UCSD-AML1 (cell line): ENCODE results near the gene BCAS3.

Source experiments
- DNase-seq: peaks from one replicate; lab custom pipeline; 2025; ENCODE audit not compliant: unreplicated experiment; lab: John Stamatoyannopoulos, UW

The BCAS3 gene

GRCh38 chr17:61183793-61184192 lies 506.1 kb downstream of the BCAS3 start:
- no peak for DNase-seq

- DNase-seq, result no peak
Measured at GRCh38 chr17:61185385-61185784, 507.7 kb downstream of the BCAS3 start.

GRCh38 chr17:61187038-61187437 lies 509.4 kb downstream of the BCAS3 start:
- DNase-seq, result no peak

GRCh38 chr17:61188081-61188480 lies 510.4 kb downstream of the BCAS3 start:
- DNase-seq, result no peak

- no peak for DNase-seq
Measured at GRCh38 chr17:61189968-61190367, 512.3 kb downstream of the BCAS3 start.

GRCh38 chr17:61196302-61196704 lies 518.7 kb downstream of the BCAS3 start:
- no peak for DNase-seq

- DNase-seq, result no peak
Measured at GRCh38 chr17:61196799-61197198, 519.1 kb downstream of the BCAS3 start.

- no peak for DNase-seq
Measured at GRCh38 chr17:61199431-61200338, 522.0 kb downstream of the BCAS3 start.

GRCh38 chr17:61200339-61200715 lies 522.7 kb downstream of the BCAS3 start:
- no peak for DNase-seq

- DNase-seq, result no peak
Measured at GRCh38 chr17:61201211-61201610, 523.6 kb downstream of the BCAS3 start.

- no peak for DNase-seq
Measured at GRCh38 chr17:61202564-61202963, 524.9 kb downstream of the BCAS3 start.

GRCh38 chr17:61203671-61204131 lies 526.0 kb downstream of the BCAS3 start:
- no peak for DNase-seq

- no peak for DNase-seq
Measured at GRCh38 chr17:61204456-61204855, 526.8 kb downstream of the BCAS3 start.

GRCh38 chr17:61205401-61205800 lies 527.8 kb downstream of the BCAS3 start:
- DNase-seq, result no peak

GRCh38 chr17:61205931-61206330 lies 528.3 kb downstream of the BCAS3 start:
- DNase-seq, result no peak

GRCh38 chr17:61206922-61207321 lies 529.3 kb downstream of the BCAS3 start:
- DNase-seq, result no peak

GRCh38 chr17:61208301-61209105 lies 530.9 kb downstream of the BCAS3 start:
- no peak for DNase-seq

GRCh38 chr17:61209106-61209439 lies 531.4 kb downstream of the BCAS3 start:
- no peak for DNase-seq

- DNase-seq, result no peak
Measured at GRCh38 chr17:61209525-61209924, 531.9 kb downstream of the BCAS3 start.

GRCh38 chr17:61211236-61211635 lies 533.6 kb downstream of the BCAS3 start:
- no peak for DNase-seq

- no peak for DNase-seq
Measured at GRCh38 chr17:61212655-61213054, 535.0 kb downstream of the BCAS3 start.

GRCh38 chr17:61214753-61215152 lies 537.1 kb downstream of the BCAS3 start:
- no peak for DNase-seq
